CD14-positive monocyte (primary cell): ENCODE measurements around the gene MCC. TPM values are rescaled to one million over a fixed set of nuclear protein-coding genes. Genes with fewer than 3 reads are reported as not detected.

Experiments
- DNase-seq, 3 donors: peaks; one replicate each; pipeline ENCODE4 v3.0.0-alpha.2; 2011 to 2022
- H2AFZ ChIP-seq: 2 replicates; pipeline ENCODE4 v1.6.0; 2012; ENCODE audit warnings: mild to moderate bottlenecking, low read depth, low read length, inconsistent platforms; ENCODE audit not compliant: insufficient read depth, poor library complexity, severe bottlenecking
- H3K27ac ChIP-seq, 2 donors: 1 replicate in 1 of 2; 2 replicates in 1 of 2; pipeline ENCODE4 v1.5.1; 2012 to 2013; ENCODE audit warnings: low read length in 2 of 2, control low read depth in 1 of 2, inconsistent platforms in 1 of 2, low read depth in 1 of 2, mild to moderate bottlenecking in 1 of 2
- H3K27me3 ChIP-seq, 2 donors: one replicate each; pipeline versions ENCODE4 v1.6.0 to v1.6.1; 2011 to 2013; ENCODE audit warnings: low read length in 2 of 2; ENCODE audit not compliant: control insufficient read depth in 2 of 2, insufficient read depth in 2 of 2
- H3K36me3 ChIP-seq, 2 donors: replicated peaks in 1 of 2; 1 replicate in 1 of 2; 2 replicates in 1 of 2; pipeline versions ENCODE4 v1.5.1 to v1.6.1; 2012 to 2013; ENCODE audit warnings: low read length in 2 of 2, control low read depth in 1 of 2, inconsistent platforms in 1 of 2, mild to moderate bottlenecking in 1 of 2; ENCODE audit not compliant: insufficient read depth in 2 of 2, control insufficient read depth in 1 of 2
- H3K4me1 ChIP-seq, 2 donors: 1 replicate in 1 of 2; 2 replicates in 1 of 2; pipeline versions ENCODE4 v1.5.1 to v1.6.1; 2012 to 2013; ENCODE audit warnings: low read length in 2 of 2, control low read depth in 1 of 2, inconsistent platforms in 1 of 2, mild to moderate bottlenecking in 1 of 2, moderate library complexity in 1 of 2; ENCODE audit not compliant: insufficient read depth in 2 of 2, control insufficient read depth in 1 of 2
- H3K4me2 ChIP-seq: replicated peaks from 2 replicates; pipeline ENCODE3; 2012; ENCODE audit warnings: low read length, moderate library complexity, mild to moderate bottlenecking; ENCODE audit not compliant: poor library complexity, severe bottlenecking; ENCODE audit errors: extremely low read depth
- H3K4me3 ChIP-seq, 3 experiments: fragments of 200-600 bp in 1 of 3; sonication (generic) in 1 of 3; replicated peaks in 1 of 3; 1 replicate in 2 of 3; 2 replicates in 1 of 3; pipeline ENCODE4 v1.5.1; 2011 to 2013; ENCODE audit warnings: low read length in 3 of 3, mild to moderate bottlenecking in 3 of 3, control low read depth in 2 of 3, low read depth in 2 of 3, inconsistent platforms in 1 of 3, moderate library complexity in 1 of 3
- H3K79me2 ChIP-seq: 2 replicates; pipeline ENCODE4 v1.6.0; 2012; ENCODE audit warnings: mild to moderate bottlenecking, control low read depth, inconsistent platforms, low read length, moderate library complexity; ENCODE audit not compliant: insufficient read depth
- H3K9ac ChIP-seq: 2 replicates; pipeline ENCODE4 v1.6.0; 2017; ENCODE audit warnings: low read length, mild to moderate bottlenecking; ENCODE audit not compliant: insufficient read depth, poor library complexity, severe bottlenecking
- H3K9me3 ChIP-seq, 2 donors: replicated peaks in 1 of 2; 1 replicate in 1 of 2; 2 replicates in 1 of 2; pipeline versions ENCODE4 v1.5.1 to v1.6.1; 2012 to 2013; ENCODE audit warnings: low read length in 2 of 2, control low read depth in 1 of 2; ENCODE audit not compliant: control insufficient read depth in 1 of 2, insufficient read depth in 1 of 2
- H4K20me1 ChIP-seq: 2 replicates; pipeline ENCODE4 v1.6.0; 2012; ENCODE audit warnings: mild to moderate bottlenecking, low read length, control low read depth, moderate library complexity; ENCODE audit not compliant: insufficient read depth
- H3K27ac Mint-ChIP-seq, 7 donors: one replicate each; pipeline ENCODE4 v1.8.0; 2020; ENCODE audit warnings: mild to moderate bottlenecking in 7 of 7, mixed read lengths in 7 of 7, moderate library complexity in 6 of 7, inconsistent platforms in 2 of 7
- H3K27me3 Mint-ChIP-seq, 3 donors: one replicate each; pipeline ENCODE4 v1.8.0; 2021 to 2022; ENCODE audit warnings: low read depth in 3 of 3, mild to moderate bottlenecking in 3 of 3, mixed read lengths in 3 of 3, moderate library complexity in 3 of 3, inconsistent platforms in 1 of 3
- H3K36me3 Mint-ChIP-seq, 2 donors: one replicate each; pipeline ENCODE4 v1.8.0; 2020; ENCODE audit warnings: mixed read lengths in 2 of 2, inconsistent platforms in 1 of 2, mild to moderate bottlenecking in 1 of 2
- H3K4me1 Mint-ChIP-seq: one replicate; pipeline ENCODE4 v1.8.0; 2020; ENCODE audit warnings: mild to moderate bottlenecking, mixed read lengths
- H3K4me3 Mint-ChIP-seq, 2 donors: one replicate each; pipeline ENCODE4 v1.8.0; 2020; ENCODE audit warnings: mild to moderate bottlenecking in 2 of 2, mixed read lengths in 2 of 2, moderate library complexity in 1 of 2
- H3K9me3 Mint-ChIP-seq, 7 donors: one replicate each; pipeline ENCODE4 v1.8.0; 2020 to 2022; ENCODE audit warnings: mixed read lengths in 7 of 7, mild to moderate bottlenecking in 6 of 7, moderate library complexity in 6 of 7, inconsistent platforms in 2 of 7
- CTCF ChIP-seq: fragments of 200-600 bp; IDR thresholded peaks from one replicate; pipeline ENCODE4 v1.8.0; 2022; ENCODE audit warnings: antibody characterized with exemption, mild to moderate bottlenecking
- WGBS: methylation state at CpG from one replicate; pipeline ENCODE4 v1.1.5; 2013; ENCODE audit warnings: missing lambda C conversion rate; ENCODE audit not compliant: insufficient coverage; 5-methylcytosine and 5-hydroxymethylcytosine counted together
- intact Hi-C, 2 donors: fragments of 100-400 bp; cut with micrococcal nuclease; formaldehyde crosslinking; loops; one replicate each; pipeline versions ENCODE4 v1.15.0 to v1.15.1; 2023
- polyA plus RNA-seq, 3 donors: library from polyadenylated mRNA; depleted of rRNA in 1 of 3; unstranded in 2 of 3; stranded (reverse) in 1 of 3; fragments of 300-500 nt in 2 of 3; fragments of >200 nt in 1 of 3; fragmentation: Illumina TruSeq in 2 of 3; gene quantifications; 1 replicate in 2 of 3; 2 replicates in 1 of 3; pipeline ENCODE4 v1.2.3, GENCODE V29; 2012 to 2021

MCC gene
- polyA plus RNA-seq, 3 donors: 0.09 TPM; not detected in 2

- Histone ChIP-seq H3K27ac (no peak overlapping the region), H3K4me2 (no peak overlapping the region), H3K36me3 (no peaks in the 10 kb centered on the region), H3K4me1 (no peaks in the 10 kb centered on the region), H4K20me1 (no peaks in the 10 kb centered on the region), H3K9ac (no peak overlapping the region), H3K79me2 (no peaks in the 10 kb centered on the region), H3K27me3 (peaks cover 2 to 6% of the 10 kb centered on the region in 2 donors), H3K4me3 (no peak overlapping the region), H2AFZ (no peak overlapping the region), H3K9me3 (no peaks in the 10 kb centered on the region)
- no peak for DNase-seq
- H3K4me3 Mint-ChIP-seq: peak overlapping the region in 1 of 2 donors; percentile 26
- intact Hi-C loops: no loop called here
- no peaks in the 10 kb centered on the region for H3K36me3 Mint-ChIP-seq
- peaks cover 0 to 2% (median 0%) of the 10 kb centered on the region in 7 donors for H3K9me3 Mint-ChIP-seq
- peaks cover 7 to 18% (median 10%) of the 10 kb centered on the region in 3 donors for H3K27me3 Mint-ChIP-seq
- no peak overlapping the region for H3K27ac Mint-ChIP-seq
- no peaks in the 10 kb centered on the region for H3K4me1 Mint-ChIP-seq
- 78% methylated on average over 2 of the region's 4 CpGs for WGBS
- no peak for TF ChIP-seq CTCF
Observed at GRCh38 chr5:113435575-113435974, 52.7 kb downstream of the MCC start.

- Histone ChIP-seq H3K4me2 (no peak within 1 kb of the TSS), H3K36me3 (no peaks in the 10 kb centered on the region), H3K27ac (no peak within 1 kb of the TSS), H3K4me1 (no peaks in the 10 kb centered on the region), H2AFZ (no peak within 1 kb of the TSS), H3K79me2 (no peaks in the 10 kb centered on the region), H4K20me1 (no peaks in the 10 kb centered on the region), H3K9ac (no peak within 1 kb of the TSS), H3K4me3 (no peak within 1 kb of the TSS), H3K27me3 (peaks cover 2 to 6% of the 10 kb centered on the region in 2 donors), H3K9me3 (no peaks in the 10 kb centered on the region)
- H3K27ac Mint-ChIP-seq: no peak within 1 kb of the TSS
- no peak for DNase-seq
- no peaks in the 10 kb centered on the region for H3K36me3 Mint-ChIP-seq
- no peaks in the 10 kb centered on the region for H3K4me1 Mint-ChIP-seq
- WGBS: 76% methylated on average over 3 of the region's 3 CpGs
- peaks cover 0 to 2% (median 0%) of the 10 kb centered on the region in 7 donors for H3K9me3 Mint-ChIP-seq
- H3K4me3 Mint-ChIP-seq: peak within 1 kb of the TSS in 1 of 2 donors; percentile 26
- peaks cover 4 to 15% (median 7%) of the 10 kb centered on the region in 3 donors for H3K27me3 Mint-ChIP-seq
- intact Hi-C loops: no loop called here
- TF ChIP-seq CTCF: no peak
Observed at GRCh38 chr5:113434889-113435288, 53.4 kb downstream of the MCC start, which contains the start of gene TSSK1B. TSS of gene TSSK1B (minus strand) at chr5:113434989. CDS start at chr5:113434839, 150 bp downstream.
